IMR-90 (cell line): ENCODE results near the gene CDHR1. TPM values are rescaled to one million over a fixed set of nuclear protein-coding genes. Genes with fewer than 3 reads are reported as not detected.

Experiments
- ATAC-seq: fragments of 200-7000 bp; cut with Tn5 transposase; 2 replicates; pipeline ENCODE4 v1.9.1; 2020; ENCODE audit warnings: low read depth, mild to moderate bottlenecking, moderate library complexity
- BruUV-seq: library from RNA; stranded (reverse); fragments of 400-500 nt; replicated peaks from 2 replicates; lab custom pipeline; 2021; lab: Mats Ljungman, UMichigan
- CTCF ChIA-PET: fragments of 300-600 bp; formaldehyde crosslinking; extraction: SDS; loops from one replicate; lab custom pipeline; 2021; ENCODE audit warnings: antibody characterized with exemption; lab: Yijun Ruan, JAX
- POLR2A ChIA-PET: fragments of 300-600 bp; sonication (Branson Sonifier 250); formaldehyde crosslinking; loops from one replicate; lab custom pipeline; 2022; ENCODE audit warnings: antibody characterized with exemption; ENCODE audit not compliant: unreplicated experiment; lab: Charles Lee
- DNase-seq: peaks from one replicate; pipeline ENCODE4 v3.0.0; 2013
- H2AFZ ChIP-seq: replicated peaks from 2 replicates; pipeline ENCODE3; 2013; ENCODE audit warnings: low read length, mild to moderate bottlenecking; ENCODE audit not compliant: poor library complexity
- H2AK5ac ChIP-seq: 2 replicates; pipeline ENCODE4 v1.6.1; 2013; ENCODE audit warnings: low read depth, low read length, inconsistent platforms
- H2AK9ac ChIP-seq: replicated peaks from 2 replicates; pipeline ENCODE3; 2013; ENCODE audit warnings: mild to moderate bottlenecking, low read depth, low read length, moderate library complexity; ENCODE audit not compliant: poor library complexity
- H2BK120ac ChIP-seq: 2 replicates; pipeline ENCODE4 v1.6.1; 2013; ENCODE audit warnings: low read depth, low read length, inconsistent platforms
- H2BK15ac ChIP-seq: 3 replicates; pipeline ENCODE4 v1.6.1; 2013; ENCODE audit warnings: low read depth, low read length, inconsistent platforms
- H2BK20ac ChIP-seq: 2 replicates; pipeline ENCODE4 v1.6.1; 2013; ENCODE audit warnings: low read depth, mild to moderate bottlenecking, inconsistent platforms, low read length, moderate library complexity
- H2BK5ac ChIP-seq: 2 replicates; pipeline ENCODE4 v1.6.1; 2013; ENCODE audit warnings: mild to moderate bottlenecking, low read depth, low read length, inconsistent platforms; ENCODE audit not compliant: poor library complexity, severe bottlenecking
- H3K14ac ChIP-seq: replicated peaks from 2 replicates; pipeline ENCODE4 v1.6.1; 2013; ENCODE audit warnings: low read depth, low read length, inconsistent platforms
- H3K18ac ChIP-seq: 2 replicates; pipeline ENCODE4 v1.6.1; 2013; ENCODE audit warnings: low read depth, low read length, control low read depth
- H3K23ac ChIP-seq: 2 replicates; pipeline ENCODE4 v1.6.1; 2013; ENCODE audit warnings: low read depth, low read length, inconsistent platforms
- H3K27ac ChIP-seq: 2 replicates; pipeline ENCODE4 v1.5.1; 2013; ENCODE audit warnings: mild to moderate bottlenecking, control low read depth, low read length; ENCODE audit not compliant: insufficient read depth
- H3K27me3 ChIP-seq: 2 replicates; pipeline ENCODE4 v1.6.1; 2013; ENCODE audit warnings: low read length; ENCODE audit not compliant: control insufficient read depth, insufficient read depth
- H3K36me3 ChIP-seq: 2 replicates; pipeline ENCODE4 v1.6.1; 2013; ENCODE audit warnings: low read length, mixed read lengths; ENCODE audit not compliant: control insufficient read depth, insufficient read depth
- H3K4ac ChIP-seq: 2 replicates; pipeline ENCODE4 v1.6.1; 2013; ENCODE audit warnings: low read depth, low read length, inconsistent platforms
- H3K4me1 ChIP-seq: 2 replicates; pipeline ENCODE4 v1.6.1; 2013; ENCODE audit warnings: low read length, mixed read lengths; ENCODE audit not compliant: control insufficient read depth, insufficient read depth
- H3K4me2 ChIP-seq: 2 replicates; pipeline ENCODE4 v1.6.1; 2013; ENCODE audit warnings: low read depth, mild to moderate bottlenecking, control low read depth, low read length, moderate library complexity
- H3K4me3 ChIP-seq: 2 replicates; pipeline ENCODE4 v1.5.1; 2013; ENCODE audit warnings: low read depth, mild to moderate bottlenecking, control low read depth, low read length, moderate library complexity; ENCODE audit not compliant: insufficient read depth
- H3K56ac ChIP-seq: 2 replicates; pipeline ENCODE4 v1.6.1; 2013; ENCODE audit warnings: low read length, inconsistent platforms; ENCODE audit not compliant: insufficient read depth; ENCODE audit errors: extremely low read depth
- H3K79me1 ChIP-seq, 2 experiments: 2 replicates each; pipeline ENCODE4 v1.6.1; 2013; ENCODE audit warnings: low read length in 2 of 2, inconsistent platforms in 1 of 2, low read depth in 1 of 2
- H3K9ac ChIP-seq: 2 replicates; pipeline ENCODE4 v1.6.1; 2013; ENCODE audit warnings: low read depth, low read length, control low read depth
- H3K9me1 ChIP-seq: 2 replicates; pipeline ENCODE4 v1.6.1; 2013; ENCODE audit warnings: low read length, inconsistent platforms; ENCODE audit not compliant: insufficient read depth
- H3K9me3 ChIP-seq: 2 replicates; pipeline ENCODE4 v1.6.1; 2013; ENCODE audit warnings: low read length; ENCODE audit not compliant: control insufficient read depth, insufficient read depth
- H4K20me1 ChIP-seq: 2 replicates; pipeline ENCODE4 v1.6.1; 2013; ENCODE audit warnings: low read length, inconsistent platforms; ENCODE audit not compliant: insufficient read depth
- H4K5ac ChIP-seq: 2 replicates; pipeline ENCODE4 v1.6.1; 2013; ENCODE audit warnings: mild to moderate bottlenecking, low read depth, low read length, control low read depth
- H4K8ac ChIP-seq, 2 experiments: 2 replicates each; pipeline ENCODE4 v1.6.1; 2013; ENCODE audit warnings: low read depth in 2 of 2, low read length in 2 of 2, control low read depth in 1 of 2, inconsistent platforms in 1 of 2
- H4K91ac ChIP-seq: 2 replicates; pipeline ENCODE4 v1.6.1; 2013; ENCODE audit warnings: low read depth, low read length, inconsistent platforms; ENCODE audit not compliant: insufficient read depth
- BHLHE40 ChIP-seq: fragments of 150-350 bp; IDR thresholded peaks from 2 replicates; pipeline ENCODE4 v1.6.1; 2016; ENCODE audit warnings: mild to moderate bottlenecking, low read depth, low read length
- CEBPB ChIP-seq: IDR thresholded peaks from 2 replicates; pipeline ENCODE4 v1.6.1; 2012; ENCODE audit warnings: low read depth, low read length, improper control_type of control experiment
- CHD1 ChIP-seq: IDR thresholded peaks from 2 replicates; pipeline ENCODE4 v1.6.1; 2012; ENCODE audit warnings: low read depth, low read length, improper control_type of control experiment
- CTCF ChIP-seq: conservative IDR thresholded peaks from 2 replicates; pipeline ENCODE4 v1.5.1; 2012; ENCODE audit warnings: mild to moderate bottlenecking, low read depth, low read length, improper control_type of control experiment
- FOS ChIP-seq: fragments of 150-350 bp; IDR thresholded peaks from 2 replicates; pipeline ENCODE4 v1.6.1; 2016; ENCODE audit warnings: low read depth, low read length
- MAFK ChIP-seq: IDR thresholded peaks from 2 replicates; pipeline ENCODE4 v1.6.1; 2012; ENCODE audit warnings: low read depth, low read length, improper control_type of control experiment
- MAZ ChIP-seq: IDR thresholded peaks from 2 replicates; pipeline ENCODE4 v1.6.1; 2012; ENCODE audit warnings: low read depth, mild to moderate bottlenecking, low read length, improper control_type of control experiment, moderate library complexity, borderline replicate concordance
- MXI1 ChIP-seq: IDR thresholded peaks from 2 replicates; pipeline ENCODE4 v1.6.1; 2012; ENCODE audit warnings: low read depth, mild to moderate bottlenecking, low read length, moderate library complexity, borderline replicate concordance
- NFE2L2 ChIP-seq: fragments of 150-350 bp; IDR thresholded peaks from 2 replicates; pipeline ENCODE4 v1.6.1; 2016; ENCODE audit warnings: low read depth, mild to moderate bottlenecking, low read length
- POLR2A ChIP-seq: IDR thresholded peaks from 2 replicates; pipeline ENCODE4 v1.6.1; 2012; ENCODE audit warnings: mild to moderate bottlenecking, low read depth, low read length
- RAD21 ChIP-seq: IDR thresholded peaks from 2 replicates; pipeline ENCODE4 v1.6.1; 2012; ENCODE audit warnings: low read length, improper control_type of control experiment
- RCOR1 ChIP-seq: IDR thresholded peaks from 2 replicates; pipeline ENCODE4 v1.6.1; 2012; ENCODE audit warnings: mild to moderate bottlenecking, low read length, improper control_type of control experiment; ENCODE audit not compliant: insufficient replicate concordance
- RFX5 ChIP-seq: IDR thresholded peaks from 2 replicates; pipeline ENCODE4 v1.8.0; 2012; ENCODE audit warnings: low read depth, mild to moderate bottlenecking, low read length, moderate library complexity
- SMC3 ChIP-seq: fragments of 150-350 bp; IDR thresholded peaks from 2 replicates; pipeline ENCODE4 v1.6.1; 2016; ENCODE audit warnings: low read depth, mild to moderate bottlenecking, antibody characterized with exemption, low read length, moderate library complexity
- USF2 ChIP-seq: fragments of 150-350 bp; IDR thresholded peaks from 2 replicates; pipeline ENCODE4 v1.6.1; 2017; ENCODE audit warnings: mild to moderate bottlenecking, antibody characterized with exemption, low read length, low read depth
- dilution Hi-C: fragments of 300-500 bp; cut with HindIII; formaldehyde crosslinking; loops from one replicate; pipeline ENCODE4 v1.14.3; 2018; ENCODE audit warnings: low sequenced_read_pairs; ENCODE audit not compliant: unreplicated experiment
- in situ Hi-C: fragments of 300-500 bp; cut with MboI; formaldehyde crosslinking; loops from 3 replicates; pipeline ENCODE4 v1.14.3; 2019; ENCODE audit warnings: low sequenced_read_pairs, inconsistent platforms, mixed read lengths
- intact Hi-C: fragments of 100-400 bp; cut with micrococcal nuclease; formaldehyde crosslinking; loops from 2 replicates; pipeline ENCODE4 v1.10.0; 2022
- polyA plus RNA-seq, 3 experiments: library from polyadenylated mRNA; depleted of rRNA; stranded (reverse); fragments of >200 nt; gene quantifications; 2 replicates each; pipeline ENCODE4 v1.2.3, GENCODE V29; 2012; ENCODE audit warnings: low replicate concordance in 1 of 3
- total RNA-seq: library from RNA; depleted of rRNA; stranded (reverse); fragments of >200 nt; gene quantifications from 2 replicates; pipeline ENCODE4 v1.2.3, GENCODE V29; 2012
- TF ChIP-seq, protein P1 (sequence below): fragments of 150-350 bp; IDR thresholded peaks from 2 replicates; pipeline ENCODE4 v1.6.1; 2016; ENCODE audit warnings: low read depth, mild to moderate bottlenecking, low read length, moderate library complexity, borderline replicate concordance

CDHR1 gene
- total and polyA plus RNA-seq, 2 of the 4 experiments (the other 2 are of a cell fraction), result not detected

DNA sequence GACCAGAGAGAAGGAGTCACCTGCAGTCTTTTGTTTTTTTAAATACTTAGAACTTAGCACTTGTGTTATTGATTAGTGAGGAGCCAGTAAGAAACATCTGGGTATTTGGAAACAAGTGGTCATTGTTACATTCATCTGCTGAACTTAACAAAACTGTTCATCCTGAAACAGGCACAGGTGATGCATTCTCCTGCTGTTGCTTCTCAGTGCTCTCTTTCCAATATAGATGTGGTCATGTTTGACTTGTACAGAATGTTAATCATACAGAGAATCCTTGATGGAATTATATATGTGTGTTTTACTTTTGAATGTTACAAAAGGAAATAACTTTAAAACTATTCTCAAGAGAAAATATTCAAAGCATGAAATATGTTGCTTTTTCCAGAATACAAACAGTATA, 41.6 kb upstream of the CDHR1 start:
- peaks cover 21% of the 10 kb centered on the region for H3K36me3 ChIP-seq
- H3K79me1 ChIP-seq, result peaks cover 0 to 4% of the 10 kb centered on the region in 2 experiments; a peak in 1 of 4 replicates
- no peak overlapping the region for H3K23ac ChIP-seq
- H4K5ac ChIP-seq, result no peak overlapping the region
- intact Hi-C loops, result no loop called here
- H3K4ac ChIP-seq, result no peak overlapping the region
- no peak overlapping the region for H4K91ac ChIP-seq
- CTCF ChIA-PET, result no interaction called here
- H2BK20ac ChIP-seq, result no peak overlapping the region
- H2AK5ac ChIP-seq, result no peak overlapping the region
- H3K56ac ChIP-seq, result no peak overlapping the region
- no peaks in the 10 kb centered on the region for H3K27me3 ChIP-seq
- ATAC-seq (no peak), DNase-seq (no peak)
- H3K27ac ChIP-seq, result no peak overlapping the region
- H2BK15ac ChIP-seq, result no peak overlapping the region
- no peaks in the 10 kb centered on the region for H3K9me3 ChIP-seq
- no peak overlapping the region for H3K4me3 ChIP-seq
- no peak overlapping the region for H2BK5ac ChIP-seq
- H2AFZ ChIP-seq, result no peak overlapping the region
- no peak overlapping the region for H3K14ac ChIP-seq
- BruUV-seq, result no TSS peak
- in situ Hi-C loops, result no loop called here
- H4K8ac ChIP-seq, result no peak overlapping the region
- POLR2A ChIA-PET, result interaction anchor here (0.6 kb wide), 1 partner anchor 493 kb away, joined by 3 read pairs; no protein-coding TSS in a partner anchor
- H3K4me2 ChIP-seq, result no peak overlapping the region
- dilution Hi-C loops, result no loop called here
- no peak overlapping the region for H2BK120ac ChIP-seq
- H3K9ac ChIP-seq, result no peak overlapping the region
- H3K18ac ChIP-seq, result no peak overlapping the region
- no peaks in the 10 kb centered on the region for H3K4me1 ChIP-seq
- H4K20me1 ChIP-seq, result no peaks in the 10 kb centered on the region
- no peak overlapping the region for H2AK9ac ChIP-seq
- no peaks in the 10 kb centered on the region for H3K9me1 ChIP-seq
- no peak for TF ChIP-seq FOS
- no peak for TF ChIP-seq BHLHE40
- TF ChIP-seq CEBPB, result no peak
- no peak for TF ChIP-seq NFE2L2
- no peak for TF ChIP-seq CHD1
- TF ChIP-seq, protein P1, sequence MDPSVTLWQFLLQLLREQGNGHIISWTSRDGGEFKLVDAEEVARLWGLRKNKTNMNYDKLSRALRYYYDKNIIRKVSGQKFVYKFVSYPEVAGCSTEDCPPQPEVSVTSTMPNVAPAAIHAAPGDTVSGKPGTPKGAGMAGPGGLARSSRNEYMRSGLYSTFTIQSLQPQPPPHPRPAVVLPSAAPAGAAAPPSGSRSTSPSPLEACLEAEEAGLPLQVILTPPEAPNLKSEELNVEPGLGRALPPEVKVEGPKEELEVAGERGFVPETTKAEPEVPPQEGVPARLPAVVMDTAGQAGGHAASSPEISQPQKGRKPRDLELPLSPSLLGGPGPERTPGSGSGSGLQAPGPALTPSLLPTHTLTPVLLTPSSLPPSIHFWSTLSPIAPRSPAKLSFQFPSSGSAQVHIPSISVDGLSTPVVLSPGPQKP, result no peak
- no peak for TF ChIP-seq RFX5
- no peak for TF ChIP-seq CTCF
- no peak for TF ChIP-seq USF2
- no peak for TF ChIP-seq SMC3
- TF ChIP-seq RCOR1, result no peak
- no peak for TF ChIP-seq MAFK
- no peak for TF ChIP-seq POLR2A
- TF ChIP-seq RAD21, result no peak
- TF ChIP-seq MXI1, result no peak
- TF ChIP-seq MAZ, result no peak
